ENCODE results near the gene RNF166.

Gene RNF166

GRCh38 chr16:88705076-88705684, 1.0 kb downstream of the RNF166 start:
- Histone ChIP-seq H3K79me2 (ENCODE audit: insufficient read depth, low read length) (peaks cover 94% of the 10 kb centered on the region), H3K27ac (ENCODE audit: low read length) (peak overlapping the region; percentile 57), H3K27me3 (ENCODE audit: insufficient read depth, low read length, poor library complexity) (no peaks in the 10 kb centered on the region), H3K4me1 (ENCODE audit: insufficient read depth, low read length) (peaks cover 79% of the 10 kb centered on the region), H3K36me3 (ENCODE audit: insufficient read depth, low read length) (peaks cover 23% of the 10 kb centered on the region), H4K20me1 (ENCODE audit: insufficient read depth, low read length) (peaks cover 34% of the 10 kb centered on the region), H3K4me3 (ENCODE audit: low read depth in 1 of 2, low read length in 2 of 2) (peak overlapping the region; percentile 94 to 100; a peak in 3 of 4 replicates), H3K9me3 (ENCODE audit: insufficient read depth, low read length, severe bottlenecking) (no peaks in the 10 kb centered on the region), H2AFZ (ENCODE audit: low read depth, low read length) (no peak overlapping the region), H3K4me2 (ENCODE audit: insufficient read depth, low read length) (peak overlapping the region; percentile 100), H3K9ac (ENCODE audit: low read depth, low read length) (peak overlapping the region; percentile 89)
- ATAC-seq (ENCODE audit: insufficient read depth, low read depth): no peak
- DNase-seq: no peak
- TF ChIP-seq EZH2 (IDR thresholded peaks at IDR 0.05; ENCODE audit: borderline replicate concordance, low read depth, low read length, severe bottlenecking): peak; percentile 21
- TF ChIP-seq, protein P1, sequence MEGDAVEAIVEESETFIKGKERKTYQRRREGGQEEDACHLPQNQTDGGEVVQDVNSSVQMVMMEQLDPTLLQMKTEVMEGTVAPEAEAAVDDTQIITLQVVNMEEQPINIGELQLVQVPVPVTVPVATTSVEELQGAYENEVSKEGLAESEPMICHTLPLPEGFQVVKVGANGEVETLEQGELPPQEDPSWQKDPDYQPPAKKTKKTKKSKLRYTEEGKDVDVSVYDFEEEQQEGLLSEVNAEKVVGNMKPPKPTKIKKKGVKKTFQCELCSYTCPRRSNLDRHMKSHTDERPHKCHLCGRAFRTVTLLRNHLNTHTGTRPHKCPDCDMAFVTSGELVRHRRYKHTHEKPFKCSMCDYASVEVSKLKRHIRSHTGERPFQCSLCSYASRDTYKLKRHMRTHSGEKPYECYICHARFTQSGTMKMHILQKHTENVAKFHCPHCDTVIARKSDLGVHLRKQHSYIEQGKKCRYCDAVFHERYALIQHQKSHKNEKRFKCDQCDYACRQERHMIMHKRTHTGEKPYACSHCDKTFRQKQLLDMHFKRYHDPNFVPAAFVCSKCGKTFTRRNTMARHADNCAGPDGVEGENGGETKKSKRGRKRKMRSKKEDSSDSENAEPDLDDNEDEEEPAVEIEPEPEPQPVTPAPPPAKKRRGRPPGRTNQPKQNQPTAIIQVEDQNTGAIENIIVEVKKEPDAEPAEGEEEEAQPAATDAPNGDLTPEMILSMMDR (IDR thresholded peaks at IDR 0.05; ENCODE audit: borderline replicate concordance, extremely low read depth, low read length, poor library complexity, severe bottlenecking): no peak

GRCh38 chr16:88703486-88704309, 2.5 kb downstream of the RNF166 start:
- Histone ChIP-seq H3K9ac (ENCODE audit: low read depth, low read length) (peak overlapping the region; percentile 78), H3K4me1 (ENCODE audit: insufficient read depth, low read length) (peaks cover 80% of the 10 kb centered on the region), H4K20me1 (ENCODE audit: insufficient read depth, low read length) (peaks cover 37% of the 10 kb centered on the region), H3K9me3 (ENCODE audit: insufficient read depth, low read length, severe bottlenecking) (no peaks in the 10 kb centered on the region), H3K4me3 (ENCODE audit: low read depth in 1 of 2, low read length in 2 of 2) (peak overlapping the region; percentile 21 to 58; a peak in 3 of 4 replicates), H3K36me3 (ENCODE audit: insufficient read depth, low read length) (peaks cover 31% of the 10 kb centered on the region), H3K27me3 (ENCODE audit: insufficient read depth, low read length, poor library complexity) (no peaks in the 10 kb centered on the region), H2AFZ (ENCODE audit: low read depth, low read length) (peak overlapping the region; percentile 63), H3K4me2 (ENCODE audit: insufficient read depth, low read length) (peak overlapping the region; percentile 100), H3K27ac (ENCODE audit: low read length) (peak overlapping the region; percentile 98), H3K79me2 (ENCODE audit: insufficient read depth, low read length) (peaks cover 84% of the 10 kb centered on the region)
- DNase-seq (peak; percentile 93), ATAC-seq (ENCODE audit: insufficient read depth, low read depth) (peak; percentile 79)
- no peak for TF ChIP-seq EZH2 (IDR thresholded peaks at IDR 0.05; ENCODE audit: borderline replicate concordance, low read depth, low read length, severe bottlenecking)

DNA sequence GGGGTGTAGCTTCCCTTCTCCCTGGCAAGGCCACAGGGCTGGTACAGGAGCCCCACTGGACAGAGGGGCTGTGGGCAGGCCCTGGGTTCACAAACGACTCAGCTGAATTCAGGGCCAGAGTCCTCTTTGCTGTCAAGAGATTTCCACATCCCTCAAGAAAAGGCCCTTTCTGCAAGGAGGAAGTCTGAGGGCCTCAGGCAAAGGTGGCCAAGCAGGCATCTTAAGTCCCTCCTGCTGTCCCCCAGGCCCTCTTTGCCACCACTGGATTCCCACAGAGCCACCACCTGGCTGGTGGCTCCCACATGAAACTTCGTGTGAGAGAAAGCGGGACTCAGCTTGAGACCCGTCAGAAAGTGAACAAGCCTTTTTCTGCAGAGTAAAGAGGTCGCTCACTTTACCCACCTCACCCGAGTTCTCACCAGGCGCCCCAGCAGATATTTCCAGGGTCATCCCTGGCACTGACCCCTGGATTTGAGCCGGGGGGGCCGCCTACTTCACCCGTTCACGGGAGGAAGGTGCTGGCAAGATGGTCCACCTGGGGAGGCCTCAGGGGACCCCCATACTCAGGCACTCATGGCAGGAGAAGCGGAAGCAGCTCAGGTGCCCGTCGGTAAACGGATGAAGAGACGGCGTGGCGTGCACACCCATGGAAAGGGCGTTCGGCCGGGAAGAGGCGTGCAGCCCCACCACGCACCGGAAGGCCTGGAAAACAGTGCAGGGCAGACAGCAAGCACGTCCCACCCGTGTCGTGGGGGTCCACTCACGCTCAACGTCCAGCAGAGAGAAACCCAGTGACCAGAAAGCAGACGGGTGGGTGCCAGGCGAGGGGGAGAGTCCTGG, 3.6 kb downstream of the RNF166 start:
- peaks cover 69% of the 10 kb centered on the region for H3K4me1 ChIP-seq (ENCODE audit: insufficient read depth, low read length)
- H3K36me3 ChIP-seq (ENCODE audit: insufficient read depth, low read length): peaks cover 42% of the 10 kb centered on the region
- TF ChIP-seq, protein P1 (IDR thresholded peaks at IDR 0.05; ENCODE audit: borderline replicate concordance, extremely low read depth, low read length, poor library complexity, severe bottlenecking): no peak
- no peak for TF ChIP-seq EZH2 (IDR thresholded peaks at IDR 0.05; ENCODE audit: borderline replicate concordance, low read depth, low read length, severe bottlenecking)
- H3K27me3 ChIP-seq (ENCODE audit: insufficient read depth, low read length, poor library complexity): no peaks in the 10 kb centered on the region
- H3K79me2 ChIP-seq (ENCODE audit: insufficient read depth, low read length): peaks cover 74% of the 10 kb centered on the region
- DNase-seq (no peak), ATAC-seq (ENCODE audit: insufficient read depth, low read depth) (no peak)
- H2AFZ ChIP-seq (ENCODE audit: low read depth, low read length): no peak overlapping the region
- H3K4me3 ChIP-seq (ENCODE audit: low read depth in 1 of 2, low read length in 2 of 2): peak overlapping the region; percentile 21 to 58; a peak in 3 of 4 replicates
- H3K27ac ChIP-seq (ENCODE audit: low read length): peak overlapping the region; percentile 98
- H4K20me1 ChIP-seq (ENCODE audit: insufficient read depth, low read length): peaks cover 33% of the 10 kb centered on the region
- H3K4me2 ChIP-seq (ENCODE audit: insufficient read depth, low read length): peak overlapping the region; percentile 100
- peak overlapping the region; percentile 78 for H3K9ac ChIP-seq (ENCODE audit: low read depth, low read length)
- no peaks in the 10 kb centered on the region for H3K9me3 ChIP-seq (ENCODE audit: insufficient read depth, low read length, severe bottlenecking)

Measured in DND-41 (cell line).